D721Med (cell line): ENCODE measurements around the gene SYNE1.
"Not testable (repeated sequence)": the region's sequence is repeated elsewhere in the genome, so short reads cannot be mapped to it uniquely, and the experiment has no call there.

Experiments used
- DNase-seq: peaks from one replicate; pipeline ENCODE4 v3.0.0; 2011; ENCODE audit warnings: low spot score; ENCODE audit not compliant: insufficient read length
- FAIRE-seq: peaks from 2 replicates; lab custom pipeline; 2011; peaks lifted over from hg19 to GRCh38; lab: Jason Lieb, UNC
- CTCF ChIP-seq: IDR thresholded peaks from 2 replicates; pipeline ENCODE4 v1.5.1; 2012; ENCODE audit warnings: mild to moderate bottlenecking, control low read depth; ENCODE audit not compliant: insufficient read depth; ENCODE audit errors: missing control alignments

Gene SYNE1

GRCh38 chr6:152566103-152566875 is 70.9 kb downstream of the SYNE1 start:
- DNase-seq (no peak), FAIRE-seq (peak; percentile 80)
- TF ChIP-seq CTCF: no peak

- no peak for FAIRE-seq
- DNase-seq: no peak
- TF ChIP-seq CTCF: no peak
Observed at GRCh38 chr6:152563177-152563576, 74.0 kb downstream of the SYNE1 start.

DNA sequence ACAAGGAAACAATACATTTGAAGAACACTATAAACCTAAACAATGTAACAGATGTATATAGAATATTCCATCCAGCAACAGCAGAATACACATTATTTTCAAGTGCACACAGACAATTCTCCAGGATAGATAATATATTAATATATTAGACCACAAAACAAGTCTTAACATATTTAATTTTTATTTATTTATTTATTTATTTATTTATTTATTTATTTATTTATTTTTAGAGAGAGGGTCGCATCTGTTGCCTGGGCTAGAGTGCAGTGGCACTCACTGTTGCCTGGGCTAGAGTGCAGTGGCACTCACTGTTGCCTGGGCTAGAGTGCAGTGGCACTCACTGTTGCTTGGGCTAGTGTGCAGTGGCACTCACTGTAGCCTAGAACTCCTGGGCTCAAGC is 78.4 kb downstream of the SYNE1 start:
- FAIRE-seq, DNase-seq: not testable (repeated sequence)

- DNase-seq: no peak
- FAIRE-seq: no peak
- TF ChIP-seq CTCF: no peak
Observed at GRCh38 chr6:152557502-152557901, 79.7 kb downstream of the SYNE1 start.

DNA sequence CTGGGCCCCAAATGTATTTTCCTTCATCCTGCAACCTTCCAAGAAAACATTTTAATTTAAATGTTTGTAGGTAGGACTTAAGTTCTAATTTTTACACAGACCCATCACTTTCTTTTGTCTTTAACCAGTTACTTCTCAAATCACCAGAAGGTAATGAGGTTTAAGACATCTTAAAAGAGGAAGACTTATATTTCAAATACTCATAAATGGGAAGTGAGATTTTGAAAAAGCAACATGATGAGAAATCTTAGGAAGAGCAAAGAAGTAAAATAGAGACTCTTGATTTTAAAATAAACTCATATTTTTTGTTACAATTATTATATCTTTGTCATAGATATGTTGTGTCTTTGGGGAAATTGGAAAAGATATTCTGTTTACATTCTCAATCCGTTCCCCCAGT is 82.3 kb downstream of the SYNE1 start:
- no peak for FAIRE-seq
- no peak for DNase-seq

GRCh38 chr6:152552616-152553209 is 84.4 kb downstream of the SYNE1 start:
- peak; percentile 80 for FAIRE-seq
- peak; percentile 94 for TF ChIP-seq CTCF
- DNase-seq: peak; percentile 14

More for the DNA sequence above, 82.3 kb downstream of the SYNE1 start:
- TF ChIP-seq CTCF: no peak

GRCh38 chr6:152543519-152543918 is 93.6 kb downstream of the SYNE1 start:
- FAIRE-seq (no peak), DNase-seq (no peak)
- no peak for TF ChIP-seq CTCF
